Activated T-cell treated with anti-CD3 and anti-CD28 coated beads, Interleukin-2, amount 50 U/mL, for 72 hours (primary cell): ENCODE results near the gene TMPRSS6. TPM values are rescaled to one million over a fixed set of nuclear protein-coding genes. Genes with fewer than 3 reads are reported as not detected.

Source experiments
- ATAC-seq, 2 donors: fragments of 150-1000 bp; cut with Tn5 transposase; replicated peaks in 1 of 2; 2 replicates each; pipeline ENCODE4 v1.10.0; 2021; ENCODE audit warnings: moderate library complexity in 2 of 2, mild to moderate bottlenecking in 1 of 2
- DNase-seq, 2 donors: peaks; one replicate each; pipeline ENCODE4 v3.0.0; 2021 to 2022; ENCODE audit warnings: mixed read lengths in 1 of 2
- H3K27ac Mint-ChIP-seq: one replicate; pipeline ENCODE4 v1.8.0; 2022; ENCODE audit warnings: mild to moderate bottlenecking, moderate library complexity, mixed read lengths
- H3K27me3 Mint-ChIP-seq: one replicate; pipeline ENCODE4 v1.8.0; 2022; ENCODE audit warnings: low read depth, mixed read lengths
- H3K36me3 Mint-ChIP-seq, 2 donors: one replicate each; pipeline ENCODE4 v1.8.0; 2022; ENCODE audit warnings: mixed read lengths in 2 of 2, mild to moderate bottlenecking in 1 of 2; ENCODE audit not compliant: insufficient read depth in 2 of 2
- H3K4me1 Mint-ChIP-seq: one replicate; pipeline ENCODE4 v1.8.0; 2022; ENCODE audit warnings: low read depth, mixed read lengths
- H3K4me3 Mint-ChIP-seq, 2 donors: one replicate each; pipeline ENCODE4 v1.8.0; 2022; ENCODE audit warnings: mild to moderate bottlenecking in 2 of 2, mixed read lengths in 2 of 2, moderate library complexity in 2 of 2
- H3K9me3 Mint-ChIP-seq, 2 donors: one replicate each; pipeline ENCODE4 v1.8.0; 2022; ENCODE audit warnings: mixed read lengths in 2 of 2
- total RNA-seq, 2 donors: library from RNA; stranded (reverse); gene quantifications; one replicate each; pipeline ENCODE4 v1.2.3, GENCODE V29; 2022

Gene TMPRSS6
- total RNA-seq, 2 donors from 2014 or later: 26.8 to 59.4 TPM

DNA sequence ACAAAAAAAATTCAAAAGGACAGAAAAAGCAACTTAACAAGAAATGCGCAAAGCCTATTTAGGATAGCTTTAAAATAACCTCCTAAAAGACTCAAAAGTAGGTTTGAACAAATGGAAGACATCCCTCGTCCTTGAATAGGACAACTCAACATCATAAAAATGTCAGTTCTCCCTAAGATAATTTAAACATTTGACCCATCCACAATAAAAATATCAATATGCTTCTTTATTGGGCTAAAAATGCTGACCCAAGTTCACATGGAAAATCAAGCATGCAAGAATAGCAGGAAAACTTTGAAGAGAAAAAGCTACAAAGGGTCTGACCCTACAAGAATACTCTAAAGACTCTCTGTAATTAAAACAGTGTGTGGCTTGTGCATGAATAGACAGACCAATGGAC, 70.0 kb downstream of the TMPRSS6 start:
- H3K9me3 Mint-ChIP-seq: no peaks in the 10 kb centered on the region
- H3K4me3 Mint-ChIP-seq: no peak overlapping the region
- H3K27me3 Mint-ChIP-seq: peaks cover 15% of the 10 kb centered on the region
- no peaks in the 10 kb centered on the region for H3K36me3 Mint-ChIP-seq
- H3K4me1 Mint-ChIP-seq: peaks cover 18% of the 10 kb centered on the region
- DNase-seq: no peak
- no peak overlapping the region for H3K27ac Mint-ChIP-seq
- no peak for ATAC-seq

DNA sequence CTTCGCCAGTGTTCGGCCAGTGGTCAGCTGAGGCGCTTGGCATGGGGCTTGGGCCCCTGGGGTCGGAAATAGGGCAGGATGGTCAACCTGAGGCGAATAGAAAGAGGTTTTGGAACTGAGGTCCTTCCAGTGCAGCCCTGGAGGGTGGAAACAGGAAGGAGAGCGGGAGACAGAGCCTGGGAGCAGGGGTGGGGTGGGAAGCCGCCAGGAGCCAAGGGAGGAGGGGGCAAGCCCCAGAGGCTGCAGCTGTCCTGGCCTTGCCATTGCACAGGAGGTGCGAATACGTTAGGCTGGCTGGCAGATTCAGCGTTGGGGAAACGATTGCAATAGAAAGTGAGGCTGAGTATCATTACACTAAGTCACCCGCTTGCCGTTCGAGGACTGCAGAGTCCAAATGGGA, 71.8 kb downstream of the TMPRSS6 start:
- Mint-ChIP-seq H3K4me1 (peaks cover 12% of the 10 kb centered on the region), H3K27me3 (peaks cover 15% of the 10 kb centered on the region), H3K9me3 (no peaks in the 10 kb centered on the region), H3K4me3 (no peak overlapping the region), H3K27ac (no peak overlapping the region), H3K36me3 (no peaks in the 10 kb centered on the region)
- DNase-seq (no peak), ATAC-seq (no peak)

DNA sequence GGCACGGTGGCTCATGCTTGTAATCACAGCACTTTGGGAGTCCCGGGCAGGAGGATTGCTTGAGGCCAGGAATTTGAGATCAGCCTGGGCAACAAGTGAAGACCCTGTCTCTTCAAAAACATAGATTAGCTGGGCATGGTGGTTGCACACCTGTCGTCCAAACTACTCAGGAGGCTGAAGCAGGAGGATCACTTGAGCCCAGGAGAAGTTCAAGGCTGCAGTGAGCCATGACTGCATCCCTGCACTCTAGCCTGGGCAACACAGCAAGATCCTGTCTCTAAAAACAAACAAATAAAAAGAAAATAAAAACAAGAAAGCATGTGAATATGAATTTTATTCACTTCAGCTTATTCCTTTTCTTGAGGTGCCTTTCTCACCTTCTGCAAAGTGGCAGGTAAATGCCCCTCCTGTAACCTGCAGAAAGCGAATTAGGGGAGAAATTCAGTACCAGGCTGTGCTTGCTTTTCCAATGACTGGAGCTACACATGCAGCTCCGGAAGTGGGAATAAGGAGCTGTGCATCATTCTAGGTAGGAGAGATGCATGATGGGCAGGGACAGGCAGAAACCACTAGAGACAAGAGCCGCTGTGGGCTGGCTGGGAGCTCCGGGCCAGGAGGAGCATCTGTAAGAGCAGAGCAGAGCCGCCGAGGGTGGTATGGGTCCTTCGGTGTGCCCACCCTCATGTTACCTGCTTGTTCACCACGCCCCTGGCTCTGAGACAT, 72.7 kb downstream of the TMPRSS6 start:
- Mint-ChIP-seq H3K36me3 (no peaks in the 10 kb centered on the region), H3K27ac (no peak overlapping the region), H3K4me3 (no peak overlapping the region), H3K4me1 (peaks cover 12% of the 10 kb centered on the region), H3K9me3 (no peaks in the 10 kb centered on the region), H3K27me3 (peaks cover 15% of the 10 kb centered on the region)
- ATAC-seq: no peak
- DNase-seq: no peak

DNA sequence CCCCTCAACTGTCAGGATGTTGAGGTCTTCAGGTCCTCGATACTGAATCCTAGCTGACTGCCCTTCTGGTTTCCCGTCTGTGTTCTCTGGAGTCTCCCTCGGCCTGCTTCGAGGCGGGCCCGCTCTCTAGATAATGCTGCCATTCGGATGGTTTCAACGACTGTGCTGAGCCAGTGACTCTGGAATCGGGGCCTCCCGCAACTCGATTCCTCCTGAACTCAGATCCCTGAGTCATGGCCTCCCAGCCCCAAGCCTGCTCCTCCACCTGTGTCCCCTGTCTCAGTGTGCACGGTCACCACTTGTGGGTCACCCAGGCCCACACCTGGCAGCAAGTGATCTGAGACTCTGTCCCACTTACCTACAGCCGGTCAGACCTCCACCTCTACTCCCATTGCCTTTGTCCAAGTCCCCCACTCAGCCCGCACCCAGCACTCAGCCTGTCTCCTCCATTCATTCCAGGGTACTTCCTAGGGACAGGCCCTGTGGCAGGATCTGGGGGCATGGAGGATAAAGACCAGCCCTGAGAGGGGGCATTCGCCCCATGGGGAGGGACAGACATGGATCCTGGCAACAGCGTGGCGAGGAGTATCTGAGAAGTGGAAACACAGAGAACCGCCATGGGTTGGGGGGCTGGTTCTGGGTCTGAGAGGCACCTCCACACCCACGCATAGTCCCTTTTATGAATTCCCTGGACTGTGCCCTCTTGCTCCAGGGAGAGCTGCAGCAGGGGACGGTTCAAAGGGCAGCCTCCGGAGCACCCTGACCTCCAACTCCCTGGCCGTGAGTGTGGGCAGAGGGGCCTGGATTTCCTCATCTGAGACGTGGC, 75.7 kb downstream of the TMPRSS6 start:
- Mint-ChIP-seq H3K27ac (no peak overlapping the region), H3K4me1 (no peaks in the 10 kb centered on the region), H3K27me3 (peaks cover 15% of the 10 kb centered on the region), H3K36me3 (no peaks in the 10 kb centered on the region), H3K4me3 (no peak overlapping the region), H3K9me3 (no peaks in the 10 kb centered on the region)
- DNase-seq: no peak
- no peak for ATAC-seq

DNA sequence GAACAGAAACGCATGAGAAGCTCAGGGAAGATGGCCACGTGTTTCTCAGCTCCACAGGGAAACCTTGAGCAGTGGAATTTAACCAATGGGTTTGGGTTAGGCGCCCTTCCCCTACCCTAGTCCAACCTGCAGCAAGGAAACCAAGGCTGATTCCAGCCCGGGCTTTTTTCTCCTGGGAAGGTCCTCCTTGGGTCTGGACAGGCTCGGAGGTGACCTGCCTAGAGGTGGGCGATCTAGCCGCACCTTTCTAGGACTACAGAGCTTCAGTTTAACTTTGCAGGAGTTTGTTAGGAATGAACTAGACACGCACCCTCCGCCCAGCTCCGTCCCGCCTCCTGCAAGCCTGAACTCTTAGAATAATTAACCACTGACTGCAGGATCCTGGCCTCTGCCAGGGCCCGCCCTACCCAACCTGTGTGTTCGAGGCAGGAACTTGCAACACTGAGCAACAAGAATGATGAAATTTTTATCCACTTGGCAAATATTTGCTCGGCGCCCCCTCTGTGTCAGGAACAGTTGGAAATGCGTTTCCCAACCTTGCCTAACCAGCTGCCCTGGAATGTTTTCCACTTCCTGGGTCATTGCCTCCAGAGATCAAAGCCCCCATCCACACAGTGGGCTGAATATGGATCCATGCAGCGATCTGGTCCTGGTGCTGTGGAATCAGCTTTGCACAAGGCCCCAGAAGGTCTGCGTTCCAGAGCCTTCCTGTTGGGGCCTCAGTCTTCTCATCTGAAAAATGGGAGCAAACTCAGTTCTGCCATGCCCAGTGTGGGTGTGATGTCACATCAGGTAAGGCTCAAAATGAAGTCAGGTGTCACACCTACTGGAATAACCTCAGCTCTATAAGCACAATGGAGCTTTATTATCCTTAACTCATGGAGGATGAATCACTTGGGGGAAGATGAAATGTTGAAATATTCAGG, 76.7 kb downstream of the TMPRSS6 start:
- Mint-ChIP-seq H3K4me3 (no peak overlapping the region), H3K4me1 (no peaks in the 10 kb centered on the region), H3K36me3 (no peaks in the 10 kb centered on the region), H3K9me3 (no peaks in the 10 kb centered on the region), H3K27ac (no peak overlapping the region), H3K27me3 (peaks cover 15% of the 10 kb centered on the region)
- ATAC-seq (no peak), DNase-seq (no peak)

DNA sequence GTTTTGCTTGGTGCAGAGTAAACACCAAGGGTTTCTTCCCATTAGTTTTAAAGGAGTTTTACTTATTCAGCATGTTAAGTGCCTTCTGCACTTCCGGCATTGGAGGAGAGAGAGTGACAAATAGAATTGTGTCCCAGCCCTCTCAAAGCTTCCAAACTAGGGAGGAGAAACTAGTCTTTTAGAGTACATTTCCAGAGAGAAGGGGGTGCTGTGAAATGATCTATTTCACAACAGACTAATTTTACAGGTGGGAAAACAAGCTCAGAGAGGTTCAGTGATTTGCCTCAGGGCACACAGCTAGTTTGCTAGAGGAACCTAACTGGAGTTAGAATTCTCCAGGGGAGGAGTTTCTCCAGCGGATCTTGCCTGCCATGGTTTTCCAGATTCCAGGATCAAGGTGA, 77.4 kb downstream of the TMPRSS6 start:
- Mint-ChIP-seq H3K36me3 (no peaks in the 10 kb centered on the region), H3K27ac (no peak overlapping the region)

DNA sequence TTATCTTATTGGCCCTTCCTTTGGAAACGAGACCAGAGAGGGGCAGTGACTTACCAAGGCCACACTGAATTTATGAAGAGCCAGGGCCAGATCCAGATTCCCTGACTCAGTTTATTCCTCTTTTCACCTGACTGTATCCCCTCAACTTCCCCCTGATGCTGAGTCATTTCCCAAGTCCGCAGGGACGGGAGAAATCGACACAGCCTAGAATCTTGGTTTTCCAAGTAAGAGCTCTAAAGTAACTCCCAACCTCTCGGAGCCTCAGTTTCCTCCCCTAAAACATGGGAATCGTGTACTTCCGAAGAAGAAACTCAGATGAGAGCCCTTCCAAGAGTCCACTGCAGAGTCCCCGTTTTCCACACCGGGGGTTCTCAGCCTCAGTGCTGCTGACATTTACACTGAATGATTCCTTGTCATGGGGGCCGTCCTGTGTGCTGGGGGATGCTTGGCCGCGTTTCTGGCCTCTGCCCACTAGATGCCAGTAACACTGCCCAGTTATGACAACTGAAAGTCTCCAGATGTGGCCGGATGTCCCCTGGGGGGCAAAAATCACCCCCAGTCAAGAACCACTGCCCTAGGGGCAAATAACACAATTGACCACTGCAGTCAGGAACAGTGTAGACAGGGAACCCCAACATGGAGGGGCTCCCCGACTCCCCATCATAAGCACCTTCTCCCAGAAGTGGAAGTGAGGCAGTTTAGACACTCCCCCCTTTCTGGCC, 78.8 kb downstream of the TMPRSS6 start:
- peaks cover 11% of the 10 kb centered on the region for H3K27me3 Mint-ChIP-seq
- no peaks in the 10 kb centered on the region for H3K36me3 Mint-ChIP-seq
- no peaks in the 10 kb centered on the region for H3K9me3 Mint-ChIP-seq
- ATAC-seq (no peak), DNase-seq (no peak)
- H3K4me1 Mint-ChIP-seq: no peaks in the 10 kb centered on the region
- no peak overlapping the region for H3K27ac Mint-ChIP-seq
- H3K4me3 Mint-ChIP-seq: no peak overlapping the region

More for the DNA sequence above, 77.4 kb downstream of the TMPRSS6 start:
- Mint-ChIP-seq H3K27me3 (peaks cover 15% of the 10 kb centered on the region), H3K4me1 (no peaks in the 10 kb centered on the region), H3K4me3 (no peak overlapping the region), H3K9me3 (no peaks in the 10 kb centered on the region)
- ATAC-seq (no peak), DNase-seq (no peak)

DNA sequence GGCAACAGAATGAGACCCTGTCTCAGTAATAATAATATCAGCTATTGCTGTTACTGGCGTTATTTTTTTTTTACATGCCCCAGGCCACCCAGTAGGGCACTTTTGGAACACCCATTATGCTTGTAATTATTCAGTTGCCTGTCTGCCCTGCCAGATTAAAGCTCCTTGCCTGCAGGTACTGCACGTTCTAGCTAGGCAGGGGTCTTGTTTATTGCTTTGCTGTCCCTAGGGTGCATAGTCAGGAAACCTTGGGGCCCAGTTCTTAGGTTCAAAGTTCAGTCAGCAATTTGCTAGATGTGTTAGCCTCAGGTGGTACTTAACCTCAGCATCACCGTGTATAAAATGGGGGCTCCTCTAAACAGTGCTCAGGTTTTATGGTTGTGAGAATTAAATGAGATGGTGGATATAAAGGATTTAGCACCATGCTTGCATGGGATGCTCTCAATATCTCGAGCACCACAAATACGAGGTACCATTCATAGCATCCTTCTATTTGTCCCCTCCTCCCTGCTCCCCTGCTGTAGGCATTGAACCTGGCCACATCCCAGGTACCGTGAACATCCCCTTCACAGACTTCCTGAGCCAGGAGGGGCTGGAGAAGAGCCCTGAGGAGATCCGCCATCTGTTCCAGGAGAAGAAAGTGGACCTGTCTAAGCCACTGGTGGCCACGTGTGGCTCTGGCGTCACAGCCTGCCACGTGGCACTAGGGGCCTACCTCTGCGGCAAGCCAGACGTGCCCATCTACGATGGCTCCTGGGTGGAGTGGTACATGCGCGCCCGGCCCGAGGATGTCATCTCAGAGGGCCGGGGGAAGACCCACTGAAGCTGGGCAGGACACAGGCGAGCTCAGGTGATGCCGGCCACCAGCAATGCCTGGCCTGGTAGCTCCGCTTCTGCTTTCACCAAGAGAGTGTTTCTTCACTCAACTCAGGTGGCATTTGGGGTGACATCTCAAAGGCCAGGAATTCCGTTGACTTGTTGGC, 80.5 kb downstream of the TMPRSS6 start:
- ATAC-seq (no peak), DNase-seq (no peak)
- H3K4me3 Mint-ChIP-seq: no peak overlapping the region
- no peaks in the 10 kb centered on the region for H3K36me3 Mint-ChIP-seq
- no peak overlapping the region for H3K27ac Mint-ChIP-seq
- H3K9me3 Mint-ChIP-seq: no peaks in the 10 kb centered on the region
- H3K27me3 Mint-ChIP-seq: no peaks in the 10 kb centered on the region
- H3K4me1 Mint-ChIP-seq: no peaks in the 10 kb centered on the region

DNA sequence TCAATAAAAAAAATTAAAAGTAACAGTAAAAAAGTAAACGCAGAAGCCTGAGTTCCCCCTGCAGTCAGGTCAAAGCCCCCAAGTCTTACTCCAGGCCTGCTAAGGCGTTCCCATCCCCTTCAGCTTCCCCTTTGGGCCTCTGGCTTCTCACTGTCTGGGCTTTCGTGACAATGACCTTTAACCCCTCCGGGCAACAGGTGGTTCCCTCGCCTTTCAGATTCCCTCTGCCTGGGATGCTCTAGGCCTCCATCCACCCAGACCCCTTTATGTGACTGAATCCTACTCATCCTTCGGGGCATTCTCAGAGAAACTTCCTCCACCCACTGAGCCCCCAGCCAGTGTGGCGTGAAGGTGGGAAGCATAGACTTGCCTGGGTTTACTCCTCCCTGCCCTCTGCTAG, 82.0 kb downstream of the TMPRSS6 start:
- Mint-ChIP-seq H3K27ac (no peak overlapping the region), H3K4me1 (no peaks in the 10 kb centered on the region), H3K36me3 (no peaks in the 10 kb centered on the region), H3K9me3 (no peaks in the 10 kb centered on the region), H3K27me3 (no peaks in the 10 kb centered on the region), H3K4me3 (no peak overlapping the region)
- DNase-seq: no peak
- no peak for ATAC-seq

DNA sequence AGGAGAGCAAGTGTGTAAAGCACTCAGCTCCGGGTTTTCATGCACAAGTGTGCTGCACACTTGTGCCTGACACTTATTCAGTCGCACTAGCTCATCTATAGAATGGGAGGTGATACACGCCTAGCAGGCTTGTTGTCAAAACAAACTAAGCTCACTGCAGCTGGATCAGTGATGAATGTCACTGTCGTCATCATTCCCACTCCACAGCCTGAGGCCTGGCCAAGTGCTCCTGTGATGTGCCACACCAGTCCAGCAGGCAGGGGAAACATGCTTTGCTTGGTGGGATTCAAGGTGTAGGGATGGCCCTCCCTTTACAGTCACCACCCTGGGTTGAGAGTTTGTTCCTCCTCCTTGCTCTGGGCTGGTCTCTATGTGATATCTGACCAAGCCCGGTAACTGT, 83.2 kb downstream of the TMPRSS6 start:
- H3K4me1 Mint-ChIP-seq: peaks cover 6% of the 10 kb centered on the region
- H3K4me3 Mint-ChIP-seq: no peak overlapping the region
- H3K27ac Mint-ChIP-seq: no peak overlapping the region
- no peaks in the 10 kb centered on the region for H3K9me3 Mint-ChIP-seq
- DNase-seq (no peak), ATAC-seq (no peak)
- H3K36me3 Mint-ChIP-seq: no peaks in the 10 kb centered on the region
- H3K27me3 Mint-ChIP-seq: peaks cover 7% of the 10 kb centered on the region

DNA sequence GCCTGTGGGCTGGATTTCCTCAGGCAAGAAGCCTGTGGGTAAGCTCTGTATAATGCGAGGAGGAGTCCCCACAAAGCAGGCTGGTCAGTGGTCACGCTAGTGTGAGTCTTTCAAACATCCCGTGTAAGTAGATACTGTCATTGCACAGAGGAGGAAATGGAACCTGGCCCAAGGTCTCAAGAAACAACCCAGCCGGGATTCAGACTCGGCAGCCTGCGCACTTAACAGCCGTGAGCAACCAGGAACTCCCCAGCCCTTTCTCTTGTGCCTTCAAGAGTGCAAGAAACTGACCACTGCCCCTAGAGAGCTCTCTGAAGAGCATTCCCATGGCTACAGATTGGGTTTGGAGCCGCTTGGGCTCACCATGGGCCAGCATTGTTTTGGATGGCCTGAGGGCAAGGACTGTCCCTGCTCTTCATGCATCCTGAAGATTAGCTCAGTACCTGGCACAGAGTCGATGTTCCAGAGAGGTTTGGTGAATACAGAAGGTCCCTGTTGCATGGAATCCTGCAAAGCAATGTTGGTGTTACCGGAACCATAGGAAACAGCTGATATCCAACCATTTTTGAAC, 83.9 kb downstream of the TMPRSS6 start:
- Mint-ChIP-seq H3K36me3 (no peaks in the 10 kb centered on the region), H3K27me3 (peaks cover 7% of the 10 kb centered on the region), H3K9me3 (no peaks in the 10 kb centered on the region), H3K4me3 (no peak overlapping the region), H3K4me1 (peaks cover 8% of the 10 kb centered on the region), H3K27ac (no peak overlapping the region)
- ATAC-seq (no peak), DNase-seq (no peak)
